HCT116 (cell line): ENCODE data around the gene SMNDC1.

Experiments
- CTCF ChIP-seq, 3 experiments: fragments of 200-600 bp in 1 of 3; sonication (generic) in 1 of 3; IDR thresholded peaks in 2 of 3; conservative IDR thresholded peaks in 1 of 3; 2 replicates each; pipeline ENCODE4 v1.5.1; 2012 to 2017; ENCODE audit warnings: low read depth in 2 of 3, low read length in 2 of 3, antibody characterized with exemption in 1 of 3, borderline replicate concordance in 1 of 3, control low read depth in 1 of 3, mild to moderate bottlenecking in 1 of 3, mixed read lengths in 1 of 3, mixed run types in 1 of 3, moderate library complexity in 1 of 3; ENCODE audit not compliant: insufficient read depth in 1 of 3
- EZH2 ChIP-seq: fragments of 200-600 bp; sonication (generic); IDR thresholded peaks from 2 replicates; pipeline ENCODE4 v1.6.1; 2017; ENCODE audit warnings: antibody characterized with exemption, mixed run types
- EZH2phosphoT487 ChIP-seq: fragments of 200-600 bp; IDR thresholded peaks from 2 replicates; pipeline ENCODE4 v1.6.1; 2018; ENCODE audit warnings: antibody characterized with exemption, borderline replicate concordance
- MAX ChIP-seq: IDR thresholded peaks from 2 replicates; pipeline ENCODE4 v1.6.1; 2012
- POLR2A ChIP-seq: IDR thresholded peaks from 2 replicates; pipeline ENCODE4 v1.7.0; 2011; ENCODE audit warnings: borderline replicate concordance; ENCODE audit not compliant: insufficient read depth, insufficient read length; ENCODE audit errors: extremely low read depth
- POLR2AphosphoS5 ChIP-seq: IDR thresholded peaks from 2 replicates; pipeline ENCODE4 v1.6.1; 2011; ENCODE audit warnings: mild to moderate bottlenecking, low read depth, low read length, moderate library complexity
- RAD21 ChIP-seq: IDR thresholded peaks from 2 replicates; pipeline ENCODE4 v1.6.1; 2012; ENCODE audit warnings: low read depth, mild to moderate bottlenecking
- SIN3A ChIP-seq: IDR thresholded peaks from 2 replicates; pipeline ENCODE4 v1.6.1; 2012; ENCODE audit warnings: low read depth
- TCF7L2 ChIP-seq: IDR thresholded peaks from 2 replicates; pipeline ENCODE4 v1.7.0; 2011; ENCODE audit warnings: borderline replicate concordance, inconsistent platforms; ENCODE audit not compliant: insufficient read depth, insufficient read length; ENCODE audit errors: extremely low read depth
- YY1 ChIP-seq: IDR thresholded peaks from 2 replicates; pipeline ENCODE4 v1.6.1; 2011; ENCODE audit warnings: low read length, low read depth, moderate library complexity, mild to moderate bottlenecking; ENCODE audit not compliant: insufficient replicate concordance; ENCODE audit errors: extremely low read depth
- ZBTB33 ChIP-seq: IDR thresholded peaks from 2 replicates; pipeline ENCODE4 v1.6.1; 2011; ENCODE audit warnings: mild to moderate bottlenecking, low read length, moderate library complexity; ENCODE audit not compliant: insufficient replicate concordance; ENCODE audit errors: extremely low read depth
- ZFX ChIP-seq: fragments of 450-650 bp; IDR thresholded peaks from 2 replicates; pipeline ENCODE4 v1.6.1; 2017

- TF ChIP-seq POLR2A (no peak), MAX (no peak), RAD21 (no peak), SIN3A (no peak), CTCF (IDR thresholded peaks at IDR 0.05 in 2 of 3, conservative IDR thresholded peaks at IDR 0.05 in 1 of 3; ENCODE audit: borderline replicate concordance in 1 of 3, insufficient read depth in 1 of 3, low read depth in 2 of 3, low read length in 2 of 3) (no peak), POLR2AphosphoS5 (no peak), EZH2 (no peak), ZFX (no peak), EZH2phosphoT487 (no peak), ZBTB33 (no peak), TCF7L2 (no peak), YY1 (no peak)
Measured at GRCh38 chr10:110337401-110337800, 32.7 kb upstream of the SMNDC1 start.
